Spleen (tissue), 11 donors: ENCODE results near the gene FLYWCH1. TPM values are rescaled to one million over a fixed set of nuclear protein-coding genes. Genes with fewer than 3 reads are reported as not detected.

Experiments
- DNase-seq: peaks from one replicate; pipeline ENCODE4 v3.0.0-alpha.2; 2020
- H3K27ac ChIP-seq, 8 donors: fragments of 200-600 bp; sonication (generic) in 7 of 8; 1 replicate in 4 of 8; 2 replicates in 4 of 8; pipeline versions ENCODE4 v1.5.0 to v1.8.0; 2016 to 2021; ENCODE audit warnings: inconsistent platforms in 4 of 8, mild to moderate bottlenecking in 4 of 8, moderate library complexity in 1 of 8
- H3K27me3 ChIP-seq, 7 donors: fragments of 200-600 bp; sonication (generic) in 6 of 7; replicated peaks in 1 of 7; 1 replicate in 4 of 7; 2 replicates in 3 of 7; pipeline versions ENCODE4 v1.5.0 to v1.8.0; 2016 to 2021; ENCODE audit warnings: inconsistent platforms in 3 of 7, mild to moderate bottlenecking in 1 of 7
- H3K36me3 ChIP-seq, 6 donors: fragments of 200-600 bp; sonication (generic) in 5 of 6; 1 replicate in 4 of 6; 2 replicates in 2 of 6; pipeline versions ENCODE4 v1.5.0 to v1.8.0; 2016 to 2021; ENCODE audit warnings: inconsistent platforms in 2 of 6
- H3K4me1 ChIP-seq, 6 donors: fragments of 200-600 bp; sonication (generic) in 5 of 6; 1 replicate in 3 of 6; 2 replicates in 3 of 6; pipeline versions ENCODE4 v1.5.0 to v1.8.0; 2016 to 2021; ENCODE audit warnings: inconsistent platforms in 3 of 6
- H3K4me3 ChIP-seq, 8 donors: fragments of 200-600 bp; sonication (generic) in 7 of 8; 1 replicate in 4 of 8; 2 replicates in 4 of 8; pipeline versions ENCODE4 v1.5.0 to v1.8.0; 2016 to 2021; ENCODE audit warnings: inconsistent platforms in 4 of 8, mild to moderate bottlenecking in 4 of 8, moderate library complexity in 2 of 8
- H3K9me3 ChIP-seq, 8 donors: fragments of 200-600 bp; sonication (generic) in 7 of 8; 1 replicate in 4 of 8; 2 replicates in 4 of 8; pipeline versions ENCODE4 v1.5.0 to v1.8.0; 2016 to 2021; ENCODE audit warnings: inconsistent platforms in 4 of 8
- POLR2A ChIP-seq, 3 donors: fragments of 450-650 bp; IDR thresholded peaks; one replicate each; pipeline ENCODE4 v1.5.1; 2017; ENCODE audit warnings: antibody characterized with exemption in 3 of 3, mild to moderate bottlenecking in 1 of 3
- POLR2AphosphoS5 ChIP-seq, 3 donors: sonication (generic); formaldehyde crosslinking; IDR thresholded peaks; one replicate each; pipeline ENCODE4 v1.5.1; 2017; ENCODE audit warnings: antibody characterized with exemption in 3 of 3
- WGBS, 5 donors: extraction: QIAGEN DNeasy Blood & Tissue Kit in 3 of 5; methylation state at CpG; one replicate each; pipeline versions ENCODE4 v1.1.5 to v1.1.7; 2013 to 2018; 5-methylcytosine and 5-hydroxymethylcytosine counted together
- intact Hi-C: fragments of 100-400 bp; cut with DNase I; formaldehyde crosslinking; loops from one replicate; pipeline ENCODE4 v1.15.0; 2023; ENCODE audit warnings: low total_unique reads
- polyA plus RNA-seq, 3 donors: library from polyadenylated mRNA; stranded (reverse); fragments of 200-250 nt; gene quantifications; one replicate each; pipeline ENCODE4 v1.2.1, GENCODE V29; 2013
- total RNA-seq, 7 donors: library from RNA; depleted of rRNA in 3 of 7; stranded (reverse); fragments of >200 nt in 3 of 7; fragmentation: NEBNext Ultra II Directional in 4 of 7; extraction: Animal tissue kit (Norgen Biotek cat#: 25700) in 4 of 7; gene quantifications; one replicate each; pipeline versions ENCODE4 v1.1.0 to v1.2.1, GENCODE V29; 2016 to 2021
- TF ChIP-seq, protein P1 (sequence below), 11 experiments: fragments of 200-600 bp in 7 of 11; fragments of 450-650 bp in 4 of 11; sonication (generic) in 4 of 11; IDR thresholded peaks in 8 of 11; conservative IDR thresholded peaks in 3 of 11; 1 replicate in 7 of 11; 2 replicates in 4 of 11; pipeline versions ENCODE4 v1.4.0 to v1.8.0; 2016 to 2021; ENCODE audit warnings: antibody characterized with exemption in 11 of 11, inconsistent platforms in 4 of 11, mild to moderate bottlenecking in 1 of 11
- donor health status: healthy with polysubstance abuse.
- donor health status: DM: no; HTN: no; CAD: no; lungs with moderate emphysema.
- donor health status: DM: no; HTN: no; CAD: no.
- donor health status: Bipolar disorder and iron deficiency.
- donor health status: healthy.
- donor health status: DM: no; HTN: no; CAD: no.
- donor health status: DM: yes; HTN: yes; CAD: no.

Gene FLYWCH1
- total and polyA plus RNA-seq, 10 donors: 14.0 to 79.3 (median 53.1) TPM

DNA sequence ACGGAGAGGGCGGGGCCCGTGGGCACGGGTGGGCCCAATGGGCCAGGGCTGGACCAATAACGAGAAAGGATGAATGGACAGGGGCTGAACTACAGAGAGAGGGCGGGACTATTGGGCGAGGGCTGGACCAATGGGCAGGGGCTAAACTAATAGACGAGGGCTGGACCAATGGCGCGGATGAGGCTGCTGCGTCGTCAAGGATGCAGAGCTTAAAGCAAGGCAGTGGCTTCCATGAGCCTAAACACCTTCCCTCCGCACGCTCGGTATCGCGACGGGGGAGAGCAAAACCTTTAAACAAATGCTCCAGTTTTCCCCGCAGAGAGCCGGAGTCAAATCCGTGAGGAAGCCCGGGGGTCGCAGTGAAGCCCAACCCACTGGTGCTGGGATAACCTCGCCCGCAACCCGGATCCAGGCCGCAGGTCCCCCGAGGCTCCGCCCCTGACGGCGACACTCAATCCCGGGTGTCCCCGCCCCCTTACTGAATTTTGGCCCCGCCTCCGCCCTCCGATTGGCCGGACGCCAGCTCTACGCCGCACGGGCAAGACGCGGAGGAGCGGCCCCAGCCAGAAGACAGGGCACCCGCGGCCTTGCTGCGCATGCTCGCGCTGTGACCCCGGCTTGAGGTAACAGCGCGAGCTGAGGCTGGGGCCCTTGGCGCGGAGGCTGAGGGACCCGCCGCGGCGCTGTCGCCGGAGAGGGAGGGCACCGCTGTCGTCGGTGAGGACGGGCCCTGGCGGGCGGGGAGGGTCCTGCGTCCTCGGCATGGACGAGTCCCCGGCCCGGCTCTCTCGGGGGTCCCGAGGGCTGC, 28.9 kb upstream of the FLYWCH1 start, which contains the start of gene FLYWCH2:
Gene FLYWCH2, plus strand, starts transcription at position 566 of the 808 bp plus-strand sequence. CDS start 13,235 bp downstream, outside the sequence.
- Histone ChIP-seq H3K36me3 (no peaks in the 10 kb centered on the region), H3K27ac (peak within 1 kb of the TSS; percentile 84 to 96 (median 94)), H3K27me3 (no peaks in the 10 kb centered on the region), H3K9me3 (peaks cover 0 to 7% (median 2%) of the 10 kb centered on the region in 8 donors), H3K4me1 (peaks cover 6 to 32% (median 15%) of the 10 kb centered on the region in 6 donors), H3K4me3 (peak within 1 kb of the TSS; percentile 59 to 87 (median 75))
- TF ChIP-seq, protein P1, sequence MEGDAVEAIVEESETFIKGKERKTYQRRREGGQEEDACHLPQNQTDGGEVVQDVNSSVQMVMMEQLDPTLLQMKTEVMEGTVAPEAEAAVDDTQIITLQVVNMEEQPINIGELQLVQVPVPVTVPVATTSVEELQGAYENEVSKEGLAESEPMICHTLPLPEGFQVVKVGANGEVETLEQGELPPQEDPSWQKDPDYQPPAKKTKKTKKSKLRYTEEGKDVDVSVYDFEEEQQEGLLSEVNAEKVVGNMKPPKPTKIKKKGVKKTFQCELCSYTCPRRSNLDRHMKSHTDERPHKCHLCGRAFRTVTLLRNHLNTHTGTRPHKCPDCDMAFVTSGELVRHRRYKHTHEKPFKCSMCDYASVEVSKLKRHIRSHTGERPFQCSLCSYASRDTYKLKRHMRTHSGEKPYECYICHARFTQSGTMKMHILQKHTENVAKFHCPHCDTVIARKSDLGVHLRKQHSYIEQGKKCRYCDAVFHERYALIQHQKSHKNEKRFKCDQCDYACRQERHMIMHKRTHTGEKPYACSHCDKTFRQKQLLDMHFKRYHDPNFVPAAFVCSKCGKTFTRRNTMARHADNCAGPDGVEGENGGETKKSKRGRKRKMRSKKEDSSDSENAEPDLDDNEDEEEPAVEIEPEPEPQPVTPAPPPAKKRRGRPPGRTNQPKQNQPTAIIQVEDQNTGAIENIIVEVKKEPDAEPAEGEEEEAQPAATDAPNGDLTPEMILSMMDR (IDR thresholded peaks at IDR 0.05 in 8 of 11, conservative IDR thresholded peaks at IDR 0.05 in 3 of 11): peak in 9 of 11 experiments; percentile 3 to 43 (median 25)
- peak in 1 of 3 donors; percentile 50 for TF ChIP-seq POLR2A (IDR thresholded peaks at IDR 0.05)
- peak; percentile 91 to 96 (median 95) for TF ChIP-seq POLR2AphosphoS5 (IDR thresholded peaks at IDR 0.05)
- DNase-seq: peak; percentile 100
- intact Hi-C loops: no loop called here
- 0% methylated on average over 33 to 73 of the region's 73 CpGs for WGBS, 5 donors

DNA sequence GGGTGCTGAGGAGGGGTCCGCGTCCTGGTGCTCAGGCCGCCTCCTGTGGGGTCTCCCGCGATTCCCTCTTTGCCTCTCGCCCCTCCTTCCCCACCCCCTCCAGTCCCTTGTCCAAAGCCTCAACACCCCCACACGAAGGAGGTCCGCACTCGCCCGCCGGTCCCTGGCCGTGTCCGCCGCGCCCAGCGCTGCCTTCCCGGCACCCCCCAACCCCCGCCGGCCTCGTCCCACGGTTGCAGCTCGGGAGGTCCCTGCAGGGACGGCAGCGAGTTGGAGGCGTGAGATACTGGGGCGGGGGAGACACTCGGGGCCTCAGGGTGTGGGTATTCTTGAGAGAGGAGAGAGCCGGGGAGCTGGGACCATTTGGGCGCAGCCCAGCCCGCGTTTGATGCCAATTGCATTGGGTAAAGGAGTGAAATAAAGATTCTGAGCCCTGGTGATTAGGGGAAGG, 28.2 kb upstream of the FLYWCH1 start:
- no peak for DNase-seq
- Histone ChIP-seq H3K4me1 (peaks cover 6 to 32% (median 15%) of the 10 kb centered on the region in 6 donors), H3K27ac (peak overlapping the region; percentile 84 to 96 (median 94)), H3K4me3 (peak overlapping the region; percentile 59 to 87 (median 75)), H3K27me3 (no peaks in the 10 kb centered on the region), H3K9me3 (peaks cover 0 to 7% (median 2%) of the 10 kb centered on the region in 8 donors), H3K36me3 (no peaks in the 10 kb centered on the region)
- WGBS, 5 donors: 0 to 2% (median 1%) methylated on average over 9 to 31 of the region's 31 CpGs
- intact Hi-C loops: no loop called here
- no peak for TF ChIP-seq POLR2A (IDR thresholded peaks at IDR 0.05)
- no peak for TF ChIP-seq POLR2AphosphoS5 (IDR thresholded peaks at IDR 0.05)
- TF ChIP-seq, protein P1 (IDR thresholded peaks at IDR 0.05 in 8 of 11, conservative IDR thresholded peaks at IDR 0.05 in 3 of 11): no peak

GRCh38 chr16:2884041-2884451, 27.7 kb upstream of the FLYWCH1 start:
- H3K36me3 ChIP-seq: no peaks in the 10 kb centered on the region
- 60 to 72% (median 66%) methylated on average over 15 to 18 of the region's 18 CpGs for WGBS, 5 donors
- H3K27me3 ChIP-seq: no peaks in the 10 kb centered on the region
- TF ChIP-seq, protein P1 (IDR thresholded peaks at IDR 0.05 in 8 of 11, conservative IDR thresholded peaks at IDR 0.05 in 3 of 11): no peak
- TF ChIP-seq POLR2AphosphoS5 (IDR thresholded peaks at IDR 0.05) (peak in 1 of 3 donors; percentile 9), POLR2A (IDR thresholded peaks at IDR 0.05) (no peak)
- peaks cover 6 to 32% (median 15%) of the 10 kb centered on the region in 6 donors for H3K4me1 ChIP-seq
- peaks cover 0 to 7% (median 2%) of the 10 kb centered on the region in 8 donors for H3K9me3 ChIP-seq
- peak; percentile 47 for DNase-seq
- intact Hi-C loops: no loop called here
- peak overlapping the region; percentile 59 to 87 (median 75) for H3K4me3 ChIP-seq
- H3K27ac ChIP-seq: peak overlapping the region in 6 of 8 donors; percentile 94 to 96 (median 95)

DNA sequence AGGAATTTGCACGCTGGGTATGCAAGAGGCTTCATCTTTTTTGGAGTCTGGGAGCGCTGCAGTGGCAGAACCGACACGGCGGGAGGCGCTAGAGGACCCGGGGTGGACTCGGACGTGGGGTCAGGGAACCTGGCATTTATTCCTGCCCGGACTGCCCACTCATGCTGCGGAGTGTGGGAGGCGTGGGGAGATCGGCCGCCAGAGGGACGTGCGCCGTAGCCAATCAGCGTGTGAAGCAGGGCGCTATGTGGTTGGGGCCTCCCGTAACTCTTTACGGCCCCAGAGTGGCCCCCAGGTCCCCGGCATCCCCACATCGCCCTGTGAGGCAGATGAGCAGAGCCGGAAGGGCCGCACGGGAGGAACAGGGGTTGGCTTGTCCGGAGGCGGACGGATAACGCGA, 17.5 kb upstream of the FLYWCH1 start:
- Histone ChIP-seq H3K27me3 (no peaks in the 10 kb centered on the region), H3K9me3 (no peaks in the 10 kb centered on the region), H3K4me1 (peaks cover 6 to 49% (median 30%) of the 10 kb centered on the region in 6 donors), H3K4me3 (no peak overlapping the region), H3K27ac (no peak overlapping the region), H3K36me3 (peaks cover 0 to 44% (median 13%) of the 10 kb centered on the region in 6 donors)
- DNase-seq: no peak
- 87 to 95% (median 94%) methylated on average over 10 to 31 of the region's 31 CpGs for WGBS, 5 donors
- intact Hi-C loops: no loop called here
- TF ChIP-seq, protein P1 (IDR thresholded peaks at IDR 0.05 in 8 of 11, conservative IDR thresholded peaks at IDR 0.05 in 3 of 11): no peak
- TF ChIP-seq POLR2A (IDR thresholded peaks at IDR 0.05): no peak
- no peak for TF ChIP-seq POLR2AphosphoS5 (IDR thresholded peaks at IDR 0.05)
